Measurements from ENCODE around the gene ZNF394. TPM values are rescaled to one million over a fixed set of nuclear protein-coding genes. Genes with fewer than 3 reads are reported as not detected.
A peak's percentile ranks its signal among the peaks of the same experiment; 100 is the strongest.

ZNF394 gene
- polyA plus RNA-seq, 3 donors: 35.7 to 57.7 (median 39.1) TPM

DNA sequence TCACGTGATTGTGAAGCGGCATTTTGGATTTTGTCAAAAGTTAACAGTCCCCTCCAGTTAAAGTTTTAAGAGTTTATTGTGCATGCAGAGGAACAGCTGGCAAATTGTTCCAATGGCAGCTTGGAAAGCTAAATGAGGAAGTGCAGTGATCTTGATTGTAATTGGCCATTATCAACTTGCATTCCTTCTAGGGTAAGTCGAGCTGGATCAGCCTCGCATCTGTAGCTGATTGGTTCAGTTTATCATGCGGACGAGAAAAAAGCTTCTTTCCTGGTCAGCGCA is 26.8 kb downstream of the ZNF394 start:
- Histone ChIP-seq H3K79me2 (ENCODE audit: insufficient read depth, low read length) (peaks cover 54% of the 10 kb centered on the region), H3K4me2 (replicated peaks; ENCODE audit: extremely low read depth, low read length, poor library complexity, severe bottlenecking) (peak overlapping the region; percentile 99), H4K20me1 (ENCODE audit: insufficient read depth, low read length) (no peaks in the 10 kb centered on the region), H2AFZ (ENCODE audit: insufficient read depth, low read depth, low read length, poor library complexity, severe bottlenecking) (peak overlapping the region; percentile 99), H3K9ac (ENCODE audit: insufficient read depth, low read length, poor library complexity, severe bottlenecking) (peak overlapping the region; percentile 79), H3K4me3 (replicated peaks in 1 of 3; ENCODE audit: low read depth in 2 of 3, low read length in 3 of 3) (peak overlapping the region; percentile 61 to 87 (median 76)), H3K9me3 (replicated peaks in 1 of 2; ENCODE audit: control insufficient read depth in 1 of 2, insufficient read depth in 1 of 2, low read length in 2 of 2) (no peaks in the 10 kb centered on the region), H3K27me3 (ENCODE audit: control insufficient read depth in 2 of 2, insufficient read depth in 2 of 2, low read length in 2 of 2) (no peaks in the 10 kb centered on the region), H3K36me3 (replicated peaks in 1 of 2; ENCODE audit: control insufficient read depth in 1 of 2, insufficient read depth in 2 of 2, low read length in 2 of 2) (no peaks in the 10 kb centered on the region), H3K4me1 (ENCODE audit: control insufficient read depth in 1 of 2, insufficient read depth in 2 of 2, low read length in 2 of 2) (peaks cover 10 to 22% of the 10 kb centered on the region in 2 donors), H3K27ac (ENCODE audit: low read depth in 1 of 2, low read length in 2 of 2) (peak overlapping the region; percentile 74 to 80)
- Mint-ChIP-seq H3K27me3 (ENCODE audit: low read depth in 3 of 3) (peaks cover 15 to 24% (median 15%) of the 10 kb centered on the region in 3 donors), H3K4me1 (peaks cover 18% of the 10 kb centered on the region), H3K4me3 (peak overlapping the region; percentile 88 to 97), H3K27ac (peak overlapping the region; percentile 91 to 95 (median 93)), H3K9me3 (peaks cover 0 to 3% (median 2%) of the 10 kb centered on the region in 7 donors), H3K36me3 (peaks cover 5 to 17% of the 10 kb centered on the region in 2 donors)
- peak; percentile 50 to 66 (median 65) for DNase-seq
- intact Hi-C loops (cut with micrococcal nuclease): loop anchor here in 1 of 2 donors (2.0 kb wide), 1 partner anchor 26 kb away; no protein-coding TSS in a partner anchor
- 0% methylated on average over 7 of the region's 7 CpGs for WGBS (ENCODE audit: insufficient coverage)
- TF ChIP-seq CTCF (IDR thresholded peaks at IDR 0.05): no peak

DNA sequence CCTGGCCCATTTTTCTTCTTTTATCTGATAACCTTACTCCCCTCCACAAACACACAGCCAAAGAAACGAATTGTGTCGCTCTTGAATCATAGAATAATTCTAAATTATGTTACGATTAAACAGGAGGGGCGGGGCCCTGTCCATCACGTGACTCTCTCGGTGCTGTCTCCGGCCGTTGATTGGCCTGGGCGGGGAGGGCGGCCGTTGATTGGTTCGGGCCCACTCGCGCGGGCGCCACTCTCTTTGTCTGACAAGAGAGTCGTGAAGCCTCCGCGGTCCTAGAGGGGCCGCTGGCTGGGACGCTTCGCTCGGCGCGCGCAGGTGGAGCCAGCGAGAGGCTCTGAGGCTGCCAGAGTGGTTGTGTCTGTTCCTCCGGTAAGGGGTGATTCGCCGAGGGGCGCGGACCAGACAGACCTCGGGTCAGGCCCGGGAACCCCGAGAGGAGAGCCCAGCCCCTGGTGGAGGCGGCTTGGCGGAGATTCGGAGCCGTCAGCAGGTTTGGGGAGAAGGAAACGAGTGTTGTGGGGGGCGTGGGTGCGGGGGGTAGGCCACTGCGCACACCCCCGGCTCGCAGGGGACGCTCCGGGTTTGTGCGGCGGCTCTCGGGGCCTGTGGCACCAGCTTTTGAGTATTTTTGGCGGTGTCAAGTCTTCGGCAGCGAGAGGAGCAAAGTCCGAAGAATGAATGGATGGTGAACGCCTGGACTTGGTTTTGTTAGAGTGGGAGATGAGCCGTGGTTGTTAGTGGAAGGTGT is 27.3 kb downstream of the ZNF394 start, which contains the start of gene ZNF789:
TSS of gene ZNF789 (plus strand) at position 330 of the 754 bp plus-strand sequence. CDS start 3,567 bp downstream, outside the sequence.
- peaks cover 15 to 24% (median 15%) of the 10 kb centered on the region in 3 donors for H3K27me3 Mint-ChIP-seq (ENCODE audit: low read depth in 3 of 3)
- H3K9me3 Mint-ChIP-seq: peaks cover 0 to 3% (median 0%) of the 10 kb centered on the region in 7 donors
- H3K9ac ChIP-seq (ENCODE audit: insufficient read depth, low read length, poor library complexity, severe bottlenecking): peak within 1 kb of the TSS; percentile 79
- under 1% methylated on average over 53 of the region's 56 CpGs for WGBS (ENCODE audit: insufficient coverage)
- peaks cover 7 to 17% of the 10 kb centered on the region in 2 donors for H3K4me1 ChIP-seq (ENCODE audit: control insufficient read depth in 1 of 2, insufficient read depth in 2 of 2, low read length in 2 of 2)
- peak within 1 kb of the TSS; percentile 61 to 87 (median 76) for H3K4me3 ChIP-seq (replicated peaks in 1 of 3; ENCODE audit: low read depth in 2 of 3, low read length in 3 of 3)
- no peaks in the 10 kb centered on the region for H3K27me3 ChIP-seq (ENCODE audit: control insufficient read depth in 2 of 2, insufficient read depth in 2 of 2, low read length in 2 of 2)
- peak; percentile 90 to 93 (median 92) for DNase-seq
- no peak for TF ChIP-seq CTCF (IDR thresholded peaks at IDR 0.05)
- peaks cover 3 to 13% of the 10 kb centered on the region in 2 donors for H3K36me3 Mint-ChIP-seq
- H3K4me1 Mint-ChIP-seq: peaks cover 14% of the 10 kb centered on the region
- H3K4me3 Mint-ChIP-seq: peak within 1 kb of the TSS; percentile 88 to 97
- intact Hi-C loops (cut with micrococcal nuclease): loop anchor here in 1 of 2 donors (2.0 kb wide), 1 partner anchor 26 kb away; no protein-coding TSS in a partner anchor
- peak within 1 kb of the TSS; percentile 99 for H3K4me2 ChIP-seq (replicated peaks; ENCODE audit: extremely low read depth, low read length, poor library complexity, severe bottlenecking)
- peak within 1 kb of the TSS; percentile 74 to 80 for H3K27ac ChIP-seq (ENCODE audit: low read depth in 1 of 2, low read length in 2 of 2)
- peaks cover 48% of the 10 kb centered on the region for H3K79me2 ChIP-seq (ENCODE audit: insufficient read depth, low read length)
- peak within 1 kb of the TSS; percentile 91 to 95 (median 93) for H3K27ac Mint-ChIP-seq
- no peaks in the 10 kb centered on the region for H3K36me3 ChIP-seq (replicated peaks in 1 of 2; ENCODE audit: control insufficient read depth in 1 of 2, insufficient read depth in 2 of 2, low read length in 2 of 2)
- no peaks in the 10 kb centered on the region for H4K20me1 ChIP-seq (ENCODE audit: insufficient read depth, low read length)
- peak within 1 kb of the TSS; percentile 99 for H2AFZ ChIP-seq (ENCODE audit: insufficient read depth, low read depth, low read length, poor library complexity, severe bottlenecking)
- H3K9me3 ChIP-seq (replicated peaks in 1 of 2; ENCODE audit: control insufficient read depth in 1 of 2, insufficient read depth in 1 of 2, low read length in 2 of 2): no peaks in the 10 kb centered on the region

All from CD14-positive monocyte (primary cell).